ENCODE results near the gene NDUFB2.

GRCh38 chr7:140702774-140703173, 6.3 kb downstream of the NDUFB2 start:
- TF ChIP-seq EZH2 (IDR thresholded peaks at IDR 0.05; ENCODE audit: borderline replicate concordance, low read length): no peak
- no peak for TF ChIP-seq CTCF (IDR thresholded peaks at IDR 0.05; ENCODE audit: low read length)

All from OCI-LY1 (cell line).